ENCODE measurements around the gene FCER1G.

DNA sequence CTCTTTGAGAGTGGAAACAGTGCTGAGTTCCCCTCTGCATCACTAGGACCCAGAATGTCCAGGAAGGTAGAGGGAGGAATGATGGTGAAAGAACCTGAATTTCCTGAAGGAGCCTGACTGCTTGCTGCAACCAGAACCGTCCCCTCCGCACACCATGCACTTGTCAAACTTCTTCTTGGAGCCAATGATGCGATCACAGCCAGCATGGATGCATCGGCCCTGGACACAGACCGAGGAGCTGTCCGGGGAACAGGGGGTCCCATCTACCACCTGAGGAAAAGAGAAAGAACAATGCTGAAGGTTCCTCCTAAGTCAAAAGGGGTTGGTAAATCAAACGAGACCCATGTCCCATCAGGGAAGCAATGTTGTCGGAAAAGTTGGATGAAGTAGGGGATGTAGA lies 23.1 kb upstream of the FCER1G start:
- TF ChIP-seq EZH2 (IDR thresholded peaks at IDR 0.05) = no peak
- no peak for TF ChIP-seq POLR2AphosphoS5 (IDR thresholded peaks at IDR 0.05; ENCODE audit: borderline replicate concordance, low read depth, low read length)
- no peak for TF ChIP-seq FOXP2 (optimal IDR thresholded peaks at IDR 0.05; ENCODE audit: control extremely low read depth, extremely low read length, insufficient read depth)
